GM19438 (cell line): ENCODE results near the gene UQCC5.
"Not testable (repeated sequence)": the region's sequence is repeated elsewhere in the genome, so short reads cannot be mapped to it uniquely, and the experiment has no call there.

ENCODE experiments used
- ATAC-seq: cut with Tn5 transposase; IDR thresholded peaks from one replicate; pipeline ENCODE4 v1.9.1; 2021; ENCODE audit warnings: low read depth; ENCODE audit not compliant: unreplicated experiment

The UQCC5 gene

GRCh38 chr3:52521881-52522650 lies 14.3 kb upstream of the UQCC5 start:
- ATAC-seq = no peak

- no peak for ATAC-seq
These were observed 13.7 kb upstream of the UQCC5 start for GRCh38 chr3:52522651-52523251.

- ATAC-seq = no peak
These were observed 12.8 kb upstream of the UQCC5 start for GRCh38 chr3:52523386-52524257.

GRCh38 chr3:52524258-52524751 lies 12.1 kb upstream of the UQCC5 start:
- ATAC-seq = no peak

GRCh38 chr3:52524752-52525679 lies 11.4 kb upstream of the UQCC5 start:
- ATAC-seq = no peak

GRCh38 chr3:52525680-52526561 lies 10.5 kb upstream of the UQCC5 start:
- no peak for ATAC-seq

- not testable (repeated sequence) for ATAC-seq
These were observed 9.8 kb upstream of the UQCC5 start for GRCh38 chr3:52526671-52527038.

- no peak for ATAC-seq
These were observed 9.2 kb upstream of the UQCC5 start for GRCh38 chr3:52527039-52527731.

- ATAC-seq = no peak
These were observed 8.4 kb upstream of the UQCC5 start for GRCh38 chr3:52527732-52528585.

GRCh38 chr3:52528586-52529375 lies 7.6 kb upstream of the UQCC5 start:
- ATAC-seq = no peak

- ATAC-seq = no peak
These were observed 6.8 kb upstream of the UQCC5 start for GRCh38 chr3:52529376-52530333.

- no peak for ATAC-seq
These were observed 5.2 kb upstream of the UQCC5 start for GRCh38 chr3:52530918-52531826.

- ATAC-seq = no peak
These were observed 4.4 kb upstream of the UQCC5 start for GRCh38 chr3:52531860-52532516.

- no peak for ATAC-seq
These were observed 3.9 kb upstream of the UQCC5 start for GRCh38 chr3:52532517-52532837.
